Kidney (tissue), 14 donors: ENCODE results near the gene WDR17. TPM values are rescaled to one million over a fixed set of nuclear protein-coding genes. Genes with fewer than 3 reads are reported as not detected.

Source experiments
- DNase-seq, 5 donors: peaks; one replicate each; pipeline ENCODE4 v3.0.0-alpha.2; 2013 to 2020
- FAIRE-seq: peaks from 2 replicates; lab custom pipeline; 2012; peaks lifted over from hg19 to GRCh38; lab: Jason Lieb, UNC
- H3K27ac ChIP-seq, 2 donors: one replicate each; pipeline ENCODE4 v1.7.0; 2013; ENCODE audit warnings: low read depth in 2 of 2, low read length in 2 of 2, inconsistent platforms in 1 of 2
- H3K27me3 ChIP-seq: one replicate; pipeline ENCODE4 v1.7.1; 2013; ENCODE audit warnings: low read length, inconsistent platforms; ENCODE audit not compliant: control insufficient read depth, insufficient read depth
- H3K36me3 ChIP-seq, 3 donors: one replicate each; pipeline versions ENCODE4 v1.7.0 to v1.7.1; 2013; ENCODE audit warnings: low read length in 3 of 3, control low read depth in 1 of 3, inconsistent platforms in 1 of 3; ENCODE audit not compliant: insufficient read depth in 3 of 3, control insufficient read depth in 2 of 3
- H3K4me1 ChIP-seq, 3 donors: one replicate each; pipeline versions ENCODE4 v1.7.0 to v1.7.1; 2013; ENCODE audit warnings: low read length in 3 of 3, inconsistent platforms in 1 of 3, low read depth in 1 of 3; ENCODE audit not compliant: control insufficient read depth in 2 of 3, insufficient read depth in 2 of 3
- H3K4me3 ChIP-seq, 3 donors: one replicate each; pipeline versions ENCODE4 v1.7.0 to v1.8.1; 2013; ENCODE audit warnings: low read length in 3 of 3, control low read depth in 1 of 3, inconsistent platforms in 1 of 3
- H3K9ac ChIP-seq, 3 donors: one replicate each; pipeline versions ENCODE4 v1.7.0 to v1.7.1; 2013; ENCODE audit warnings: low read length in 3 of 3, control low read depth in 1 of 3, inconsistent platforms in 1 of 3
- H3K9me3 ChIP-seq, 3 donors: one replicate each; pipeline versions ENCODE4 v1.7.0 to v1.7.1; 2013; ENCODE audit warnings: low read length in 3 of 3, control low read depth in 1 of 3, inconsistent platforms in 1 of 3; ENCODE audit not compliant: control insufficient read depth in 2 of 3, insufficient read depth in 1 of 3
- intact Hi-C: fragments of 100-400 bp; cut with DNase I; formaldehyde crosslinking; loops from one replicate; pipeline ENCODE4 v1.11.1; 2022
- polyA plus RNA-seq: library from polyadenylated mRNA; stranded (reverse); fragments of 350-450 nt; fragmentation: Illumina TruSeq; extraction: RNeasy Lipid Tissue Mini Kit (QIAGEN cat#74804); gene quantifications from one replicate; pipeline ENCODE4 v1.2.3, GENCODE V29; 2014; ENCODE audit warnings: low read depth, low replicate concordance; ENCODE audit not compliant: insufficient read depth
- total RNA-seq: library from RNA; stranded (reverse); fragmentation: NEBNext Ultra II Directional; extraction: Animal tissue kit (Norgen Biotek cat#: 25700); gene quantifications from one replicate; pipeline ENCODE4 v1.2.1, GENCODE V29; 2021
- TF ChIP-seq, protein P1 (sequence below): IDR thresholded peaks from 3 replicates; pipeline ENCODE4 v1.5.1; 2012; ENCODE audit warnings: mild to moderate bottlenecking, moderate library complexity, borderline replicate concordance; ENCODE audit not compliant: insufficient read depth; ENCODE audit errors: extremely low read depth
- donor health status: control.
- donor health status: control.
- donor health status: control.
- donor health status: control.
- donor health status: control.
- donor health status: DM: yes; HTN: yes; CAD: no.
- donor health status: Normal renal cell carcinoma (clear cell type).

WDR17 gene
- total and polyA plus RNA-seq, 2 donors from 2014 or later, result 1.4 to 6.4 TPM

DNA sequence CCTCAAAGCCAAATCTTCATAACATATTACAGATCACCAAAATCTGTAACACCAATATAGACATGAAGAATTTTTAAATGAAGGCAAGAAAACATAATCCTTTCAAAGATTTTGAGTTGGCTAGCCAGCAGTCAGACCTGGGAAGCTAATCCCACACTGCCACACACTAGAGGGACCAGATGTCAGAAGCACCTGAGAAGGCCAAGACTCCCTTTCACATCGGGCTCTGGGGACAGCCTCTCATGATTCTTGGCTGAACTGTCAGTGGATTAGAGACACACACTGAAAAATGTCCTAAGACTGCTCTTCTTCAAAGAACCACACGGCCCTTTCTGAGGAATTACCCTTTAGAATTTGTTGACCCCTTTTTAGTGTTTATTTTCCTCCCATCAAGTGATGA is 157.9 kb downstream of the WDR17 start:
- Histone ChIP-seq H3K4me3 (no peak overlapping the region), H3K4me1 (no peaks in the 10 kb centered on the region), H3K9me3 (no peaks in the 10 kb centered on the region), H3K9ac (no peak overlapping the region), H3K27me3 (no peaks in the 10 kb centered on the region), H3K36me3 (no peaks in the 10 kb centered on the region), H3K27ac (no peak overlapping the region)
- intact Hi-C loops, result no loop called here
- TF ChIP-seq, protein P1, sequence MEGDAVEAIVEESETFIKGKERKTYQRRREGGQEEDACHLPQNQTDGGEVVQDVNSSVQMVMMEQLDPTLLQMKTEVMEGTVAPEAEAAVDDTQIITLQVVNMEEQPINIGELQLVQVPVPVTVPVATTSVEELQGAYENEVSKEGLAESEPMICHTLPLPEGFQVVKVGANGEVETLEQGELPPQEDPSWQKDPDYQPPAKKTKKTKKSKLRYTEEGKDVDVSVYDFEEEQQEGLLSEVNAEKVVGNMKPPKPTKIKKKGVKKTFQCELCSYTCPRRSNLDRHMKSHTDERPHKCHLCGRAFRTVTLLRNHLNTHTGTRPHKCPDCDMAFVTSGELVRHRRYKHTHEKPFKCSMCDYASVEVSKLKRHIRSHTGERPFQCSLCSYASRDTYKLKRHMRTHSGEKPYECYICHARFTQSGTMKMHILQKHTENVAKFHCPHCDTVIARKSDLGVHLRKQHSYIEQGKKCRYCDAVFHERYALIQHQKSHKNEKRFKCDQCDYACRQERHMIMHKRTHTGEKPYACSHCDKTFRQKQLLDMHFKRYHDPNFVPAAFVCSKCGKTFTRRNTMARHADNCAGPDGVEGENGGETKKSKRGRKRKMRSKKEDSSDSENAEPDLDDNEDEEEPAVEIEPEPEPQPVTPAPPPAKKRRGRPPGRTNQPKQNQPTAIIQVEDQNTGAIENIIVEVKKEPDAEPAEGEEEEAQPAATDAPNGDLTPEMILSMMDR, result no peak
- no peak for FAIRE-seq
- DNase-seq, result no peak

DNA sequence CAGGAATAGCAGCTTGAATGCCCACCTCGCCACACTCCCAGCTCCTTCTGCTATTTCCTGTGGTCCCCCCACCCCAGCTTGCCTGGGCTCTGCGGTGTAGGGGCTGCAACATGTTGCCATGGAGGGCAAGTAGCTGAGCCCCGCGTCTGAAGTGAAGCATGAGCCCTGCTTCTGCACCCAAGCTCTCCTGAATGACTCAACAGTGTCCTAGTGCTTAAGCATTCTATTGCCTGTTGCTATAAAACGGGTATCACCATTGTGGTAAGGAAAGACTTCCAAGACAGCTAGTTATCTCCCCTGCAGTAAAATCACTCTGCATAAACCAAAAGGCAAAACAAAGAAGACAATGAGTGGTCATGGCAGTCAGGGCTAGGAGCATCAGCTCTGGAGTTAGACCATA is 161.1 kb downstream of the WDR17 start:
- TF ChIP-seq, protein P1, result no peak
- no peaks in the 10 kb centered on the region for H3K9me3 ChIP-seq
- FAIRE-seq (no peak), DNase-seq (no peak)
- H3K9ac ChIP-seq, result no peak overlapping the region
- intact Hi-C loops, result no loop called here
- no peak overlapping the region for H3K4me3 ChIP-seq
- no peaks in the 10 kb centered on the region for H3K27me3 ChIP-seq
- H3K36me3 ChIP-seq, result no peaks in the 10 kb centered on the region
- H3K4me1 ChIP-seq, result no peaks in the 10 kb centered on the region
- H3K27ac ChIP-seq, result no peak overlapping the region

- Histone ChIP-seq H3K27me3 (no peaks in the 10 kb centered on the region), H3K4me1 (no peaks in the 10 kb centered on the region), H3K4me3 (no peak overlapping the region), H3K36me3 (no peaks in the 10 kb centered on the region), H3K27ac (no peak overlapping the region), H3K9me3 (no peaks in the 10 kb centered on the region), H3K9ac (no peak overlapping the region)
- FAIRE-seq (no peak), DNase-seq (no peak)
- intact Hi-C loops, result no loop called here
- TF ChIP-seq, protein P1, result no peak
Observed at GRCh38 chr4:176229645-176230044, 164.0 kb downstream of the WDR17 start.

Other genes starting within 250 kb of the WDR17 start
- 1.2 TPM for gene SPATA4, start 129.7 kb downstream of the WDR17 start, total RNA-seq
- 0.82 TPM for gene SPATA4, start 129.7 kb downstream of the WDR17 start, polyA plus RNA-seq
- 0.25 TPM for gene ASB5, start 203.4 kb downstream of the WDR17 start, total RNA-seq
- gene ASB5, start 203.4 kb downstream of the WDR17 start, polyA plus RNA-seq, result 0.37 TPM